Measurements from ENCODE around the gene ZYG11A.

The ZYG11A gene

GRCh38 chr1:52907812-52908153, 65.2 kb downstream of the ZYG11A start:
- no peak overlapping the region for H3K9ac ChIP-seq
- H3K36me3 ChIP-seq (ENCODE audit: insufficient read depth), result no peaks in the 10 kb centered on the region
- TF ChIP-seq CTCF (conservative IDR thresholded peaks at IDR 0.05; ENCODE audit: low read depth, low read length), result no peak
- H2AFZ ChIP-seq (ENCODE audit: low read depth), result no peak overlapping the region
- H3K79me2 ChIP-seq (ENCODE audit: insufficient read depth, low read depth), result no peaks in the 10 kb centered on the region
- H3K4me3 ChIP-seq (IDR thresholded peaks at IDR 0.05; ENCODE audit: insufficient read depth, low read depth, low read length), result no peak overlapping the region
- H3K27me3 ChIP-seq (ENCODE audit: insufficient read depth, low read depth), result no peaks in the 10 kb centered on the region
- H3K4me1 ChIP-seq (ENCODE audit: low read depth, poor library complexity, severe bottlenecking), result no peaks in the 10 kb centered on the region
- no peak overlapping the region for H3K27ac ChIP-seq
- H4K20me1 ChIP-seq (ENCODE audit: insufficient read depth), result no peaks in the 10 kb centered on the region
- H3K4me2 ChIP-seq, result no peak overlapping the region

GRCh38 chr1:52911541-52911940, 69.0 kb downstream of the ZYG11A start:
- H3K27ac ChIP-seq, result no peak overlapping the region
- H3K4me3 ChIP-seq (IDR thresholded peaks at IDR 0.05; ENCODE audit: insufficient read depth, low read depth, low read length), result no peak overlapping the region
- H2AFZ ChIP-seq (ENCODE audit: low read depth), result no peak overlapping the region
- no peaks in the 10 kb centered on the region for H3K27me3 ChIP-seq (ENCODE audit: insufficient read depth, low read depth)
- H3K4me2 ChIP-seq, result no peak overlapping the region
- H3K4me1 ChIP-seq (ENCODE audit: low read depth, poor library complexity, severe bottlenecking), result no peaks in the 10 kb centered on the region
- no peaks in the 10 kb centered on the region for H4K20me1 ChIP-seq (ENCODE audit: insufficient read depth)
- H3K79me2 ChIP-seq (ENCODE audit: insufficient read depth, low read depth), result no peaks in the 10 kb centered on the region
- no peaks in the 10 kb centered on the region for H3K36me3 ChIP-seq (ENCODE audit: insufficient read depth)
- no peak for TF ChIP-seq CTCF (conservative IDR thresholded peaks at IDR 0.05; ENCODE audit: low read depth, low read length)
- H3K9ac ChIP-seq, result no peak overlapping the region

- Histone ChIP-seq H3K9ac (no peak overlapping the region), H4K20me1 (ENCODE audit: insufficient read depth) (no peaks in the 10 kb centered on the region), H2AFZ (ENCODE audit: low read depth) (no peak overlapping the region), H3K4me1 (ENCODE audit: low read depth, poor library complexity, severe bottlenecking) (no peaks in the 10 kb centered on the region), H3K27ac (no peak overlapping the region), H3K27me3 (ENCODE audit: insufficient read depth, low read depth) (no peaks in the 10 kb centered on the region), H3K4me3 (IDR thresholded peaks at IDR 0.05; ENCODE audit: insufficient read depth, low read depth, low read length) (no peak overlapping the region), H3K4me2 (no peak overlapping the region), H3K36me3 (ENCODE audit: insufficient read depth) (no peaks in the 10 kb centered on the region), H3K79me2 (ENCODE audit: insufficient read depth, low read depth) (no peaks in the 10 kb centered on the region)
- TF ChIP-seq CTCF (conservative IDR thresholded peaks at IDR 0.05; ENCODE audit: low read depth, low read length), result no peak
These were observed 70.5 kb downstream of the ZYG11A start for GRCh38 chr1:52913014-52913413.

- H4K20me1 ChIP-seq (ENCODE audit: insufficient read depth), result no peaks in the 10 kb centered on the region
- no peaks in the 10 kb centered on the region for H3K27me3 ChIP-seq (ENCODE audit: insufficient read depth, low read depth)
- H3K4me2 ChIP-seq, result no peak overlapping the region
- H3K79me2 ChIP-seq (ENCODE audit: insufficient read depth, low read depth), result no peaks in the 10 kb centered on the region
- H3K9ac ChIP-seq, result no peak overlapping the region
- no peak for TF ChIP-seq CTCF (conservative IDR thresholded peaks at IDR 0.05; ENCODE audit: low read depth, low read length)
- no peaks in the 10 kb centered on the region for H3K4me1 ChIP-seq (ENCODE audit: low read depth, poor library complexity, severe bottlenecking)
- H3K27ac ChIP-seq, result no peak overlapping the region
- H2AFZ ChIP-seq (ENCODE audit: low read depth), result no peak overlapping the region
- no peak overlapping the region for H3K4me3 ChIP-seq (IDR thresholded peaks at IDR 0.05; ENCODE audit: insufficient read depth, low read depth, low read length)
- H3K36me3 ChIP-seq (ENCODE audit: insufficient read depth), result no peaks in the 10 kb centered on the region
These were observed 71.0 kb downstream of the ZYG11A start for GRCh38 chr1:52913537-52913936.

GRCh38 chr1:52914463-52914862, 71.9 kb downstream of the ZYG11A start:
- no peak overlapping the region for H3K27ac ChIP-seq
- no peaks in the 10 kb centered on the region for H3K36me3 ChIP-seq (ENCODE audit: insufficient read depth)
- no peak overlapping the region for H3K4me3 ChIP-seq (IDR thresholded peaks at IDR 0.05; ENCODE audit: insufficient read depth, low read depth, low read length)
- no peak overlapping the region for H3K9ac ChIP-seq
- TF ChIP-seq CTCF (conservative IDR thresholded peaks at IDR 0.05; ENCODE audit: low read depth, low read length), result no peak
- H3K4me2 ChIP-seq, result no peak overlapping the region
- no peaks in the 10 kb centered on the region for H3K4me1 ChIP-seq (ENCODE audit: low read depth, poor library complexity, severe bottlenecking)
- H3K79me2 ChIP-seq (ENCODE audit: insufficient read depth, low read depth), result no peaks in the 10 kb centered on the region
- no peak overlapping the region for H2AFZ ChIP-seq (ENCODE audit: low read depth)
- H3K27me3 ChIP-seq (ENCODE audit: insufficient read depth, low read depth), result no peaks in the 10 kb centered on the region
- no peaks in the 10 kb centered on the region for H4K20me1 ChIP-seq (ENCODE audit: insufficient read depth)

Measured in KMS-11 (cell line).